ENCODE results near the gene SOBP.
"Not testable (repeated sequence)": the region's sequence is repeated elsewhere in the genome, so short reads cannot be mapped to it uniquely, and the experiment has no call there.

SOBP gene

DNA sequence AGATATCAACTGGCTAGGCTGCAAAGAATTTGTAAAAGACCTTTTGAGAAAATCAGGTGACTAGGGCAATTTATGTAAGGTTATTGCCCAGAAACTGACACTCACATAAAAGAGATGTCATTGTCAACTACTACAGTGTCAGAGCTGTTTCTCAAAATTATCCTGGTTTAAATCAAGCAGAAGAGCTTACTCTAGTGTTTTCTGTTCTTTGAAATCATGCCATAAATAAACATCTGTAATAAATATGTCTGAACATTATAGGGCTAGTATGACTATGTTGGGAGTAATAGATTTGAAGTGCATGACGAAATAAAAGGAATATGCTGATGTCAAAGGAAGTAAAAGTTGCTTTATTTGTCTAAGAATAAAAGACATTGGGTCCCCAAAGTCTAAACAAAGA lies 19.6 kb upstream of the SOBP start:
- DNase-seq (ENCODE audit: low read depth) = no peak
- TF ChIP-seq, protein P1, sequence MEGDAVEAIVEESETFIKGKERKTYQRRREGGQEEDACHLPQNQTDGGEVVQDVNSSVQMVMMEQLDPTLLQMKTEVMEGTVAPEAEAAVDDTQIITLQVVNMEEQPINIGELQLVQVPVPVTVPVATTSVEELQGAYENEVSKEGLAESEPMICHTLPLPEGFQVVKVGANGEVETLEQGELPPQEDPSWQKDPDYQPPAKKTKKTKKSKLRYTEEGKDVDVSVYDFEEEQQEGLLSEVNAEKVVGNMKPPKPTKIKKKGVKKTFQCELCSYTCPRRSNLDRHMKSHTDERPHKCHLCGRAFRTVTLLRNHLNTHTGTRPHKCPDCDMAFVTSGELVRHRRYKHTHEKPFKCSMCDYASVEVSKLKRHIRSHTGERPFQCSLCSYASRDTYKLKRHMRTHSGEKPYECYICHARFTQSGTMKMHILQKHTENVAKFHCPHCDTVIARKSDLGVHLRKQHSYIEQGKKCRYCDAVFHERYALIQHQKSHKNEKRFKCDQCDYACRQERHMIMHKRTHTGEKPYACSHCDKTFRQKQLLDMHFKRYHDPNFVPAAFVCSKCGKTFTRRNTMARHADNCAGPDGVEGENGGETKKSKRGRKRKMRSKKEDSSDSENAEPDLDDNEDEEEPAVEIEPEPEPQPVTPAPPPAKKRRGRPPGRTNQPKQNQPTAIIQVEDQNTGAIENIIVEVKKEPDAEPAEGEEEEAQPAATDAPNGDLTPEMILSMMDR (IDR thresholded peaks at IDR 0.05; ENCODE audit: low read length, missing control alignments) = no peak
- H3K4me3 ChIP-seq (replicated peaks; ENCODE audit: low read depth, low read length) = no peak overlapping the region

DNA sequence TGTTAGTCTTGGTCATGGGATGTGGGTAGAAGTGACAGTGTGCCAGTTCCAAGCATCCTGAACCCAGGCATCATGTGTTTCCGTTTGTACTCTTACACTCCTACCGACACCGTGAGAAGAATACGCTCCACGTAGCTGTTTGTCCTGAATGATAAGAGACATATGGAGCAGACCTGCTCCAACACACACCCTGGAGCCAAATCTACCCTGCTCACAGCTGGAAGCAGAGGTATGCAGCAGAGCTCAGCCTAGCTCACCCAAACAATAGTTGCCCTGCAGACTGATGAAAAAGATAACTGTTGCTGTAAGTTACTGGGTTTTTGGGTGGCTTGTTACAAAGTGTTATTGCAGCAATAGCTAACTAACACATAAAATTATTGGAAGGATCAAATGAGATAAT lies 16.3 kb upstream of the SOBP start:
- TF ChIP-seq, protein P1 (IDR thresholded peaks at IDR 0.05; ENCODE audit: low read length, missing control alignments) = no peak
- peak; percentile 14 for DNase-seq (ENCODE audit: low read depth)
- H3K4me3 ChIP-seq (replicated peaks; ENCODE audit: low read depth, low read length) = no peak overlapping the region

DNA sequence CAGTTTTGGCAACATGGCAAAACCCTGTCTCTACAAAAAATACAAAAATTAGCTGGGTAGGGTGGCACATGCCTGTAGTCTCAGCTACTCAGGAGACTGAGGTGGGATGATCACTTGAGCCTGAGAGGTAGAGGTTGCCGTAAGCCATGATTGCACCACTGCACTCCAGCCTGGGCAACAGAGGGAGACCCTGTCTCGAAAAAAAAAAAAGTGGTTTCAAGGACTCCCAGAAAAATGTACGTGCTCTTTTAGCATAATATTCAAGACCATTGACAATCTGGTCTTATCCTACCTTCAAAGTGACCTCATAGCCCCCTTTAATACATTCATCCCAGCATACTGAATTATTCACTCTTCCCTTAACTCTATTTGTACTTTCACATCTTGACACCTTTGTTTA lies 14.6 kb upstream of the SOBP start:
- H3K4me3 ChIP-seq (replicated peaks; ENCODE audit: low read depth, low read length); DNase-seq (ENCODE audit: low read depth): not testable (repeated sequence)

DNA sequence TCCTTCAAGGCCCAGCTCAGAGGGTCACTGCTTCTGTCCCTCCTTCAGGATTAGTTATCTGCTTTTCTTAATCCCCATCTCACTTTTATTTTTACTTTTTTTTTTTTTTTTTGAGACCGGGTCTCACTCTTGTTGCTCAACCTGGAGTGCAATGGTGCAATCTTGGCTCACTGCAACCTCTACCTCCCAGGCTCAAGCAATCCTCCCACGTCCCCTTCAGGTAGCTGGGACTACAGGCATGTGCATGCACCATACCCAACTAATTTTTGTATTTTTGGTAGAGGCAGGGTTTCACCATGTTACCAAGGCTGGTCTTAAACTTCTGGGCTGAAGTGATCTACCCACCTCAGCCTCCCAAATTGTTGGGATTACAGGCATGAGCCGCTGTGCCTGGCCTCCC lies 14.1 kb upstream of the SOBP start:
- not testable (repeated sequence) for DNase-seq (ENCODE audit: low read depth); H3K4me3 ChIP-seq (replicated peaks; ENCODE audit: low read depth, low read length)

DNA sequence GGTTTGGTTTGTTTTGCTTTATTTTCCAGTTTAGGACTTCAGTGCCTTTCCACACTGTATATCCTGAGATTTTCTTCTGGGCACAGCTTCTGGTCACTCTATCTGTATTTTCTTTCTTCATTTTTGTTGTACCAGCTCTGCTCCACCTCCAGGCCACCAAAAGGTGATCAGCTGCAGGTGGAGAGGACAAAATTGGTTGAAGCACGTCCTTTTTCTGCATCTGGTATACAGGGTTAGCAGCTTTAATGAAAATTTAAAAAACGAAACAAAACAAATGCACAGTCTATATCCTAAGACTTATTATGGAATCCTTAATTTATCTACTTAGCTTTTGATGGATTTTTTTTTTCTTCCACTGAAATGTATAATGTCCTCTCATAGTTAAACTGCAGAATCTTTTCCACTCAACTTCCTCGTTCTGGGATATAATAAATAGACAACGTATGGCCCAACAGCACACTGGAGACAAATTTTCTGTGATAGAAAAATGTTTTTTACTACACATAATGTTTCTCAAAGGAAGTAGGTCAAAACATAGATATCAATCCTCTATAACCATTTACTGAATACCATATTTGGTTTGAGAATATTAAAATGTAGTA lies 10.7 kb upstream of the SOBP start:
- no peak for DNase-seq (ENCODE audit: low read depth)
- H3K4me3 ChIP-seq (replicated peaks; ENCODE audit: low read depth, low read length) = no peak overlapping the region
- TF ChIP-seq, protein P1 (IDR thresholded peaks at IDR 0.05; ENCODE audit: low read length, missing control alignments) = no peak

DNA sequence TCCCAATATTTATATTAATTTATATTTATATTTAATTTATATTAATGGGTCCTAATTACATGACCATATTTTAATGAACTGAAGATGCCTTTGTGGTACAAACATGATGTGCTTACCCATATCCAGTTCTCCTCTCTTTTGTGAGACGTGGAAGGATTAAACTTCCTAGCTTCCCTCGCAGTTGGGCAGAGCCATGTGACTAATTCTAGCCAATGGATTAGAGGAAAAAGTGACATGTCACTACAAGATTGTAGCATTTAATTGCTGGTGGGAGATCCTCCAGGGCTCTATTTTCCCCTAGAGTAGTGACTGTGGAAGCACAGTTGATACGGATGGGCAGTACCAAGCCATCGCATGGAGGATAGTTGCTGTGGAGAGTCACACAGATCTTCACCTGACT lies 4.8 kb upstream of the SOBP start:
- no peak for DNase-seq (ENCODE audit: low read depth)

DNA sequence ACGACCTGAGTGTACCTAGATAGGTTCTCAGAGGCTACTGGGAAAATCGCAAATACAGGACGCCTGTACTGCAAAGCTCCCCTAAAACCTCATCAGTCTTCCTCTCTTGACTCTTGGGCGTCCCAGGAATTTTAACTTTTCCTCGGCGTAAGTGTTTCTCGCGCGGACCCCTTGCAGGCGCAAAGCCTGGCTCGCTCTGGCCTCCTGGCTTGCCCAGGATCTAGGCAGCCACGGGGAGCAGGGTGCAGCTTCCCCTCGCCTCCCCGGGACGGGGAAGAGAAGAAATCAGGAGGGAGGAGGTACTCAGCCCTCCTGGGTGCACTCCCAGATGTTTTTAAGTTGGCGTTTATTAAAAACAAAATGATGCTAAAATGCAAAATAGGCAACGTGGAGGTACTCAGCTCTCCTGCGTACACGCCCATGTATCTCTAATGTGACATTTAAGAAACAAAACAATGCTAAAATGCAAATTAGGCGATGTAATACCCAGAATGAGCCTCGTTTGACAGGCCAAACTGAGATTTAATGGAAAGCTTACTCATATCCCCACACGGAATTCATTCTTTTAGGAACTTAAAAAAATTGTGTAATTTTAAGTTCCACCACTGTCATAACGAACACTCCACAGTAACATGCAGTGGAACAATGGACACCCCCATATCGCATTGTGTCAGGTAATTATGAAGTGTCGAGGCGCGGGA lies 1.6 kb upstream of the SOBP start:
- TF ChIP-seq, protein P1 (IDR thresholded peaks at IDR 0.05; ENCODE audit: low read length, missing control alignments) = no peak
- H3K4me3 ChIP-seq (replicated peaks; ENCODE audit: low read depth, low read length) = peak overlapping the region; percentile 80
- DNase-seq (ENCODE audit: low read depth) = no peak

More for the DNA sequence above, 4.8 kb upstream of the SOBP start:
- H3K4me3 ChIP-seq (replicated peaks; ENCODE audit: low read depth, low read length) = no peak overlapping the region
- TF ChIP-seq, protein P1 (IDR thresholded peaks at IDR 0.05; ENCODE audit: low read length, missing control alignments) = no peak

All from fibroblast of pulmonary artery (primary cell).